H1 (cell line): ENCODE data around the gene CDADC1. TPM values are rescaled to one million over a fixed set of nuclear protein-coding genes. Genes with fewer than 3 reads are reported as not detected.

ENCODE experiments used
- BCL11A ChIP-seq, 2 experiments: IDR thresholded peaks; one replicate each; pipeline ENCODE4 v1.6.1; 2011; ENCODE audit warnings: low read depth in 2 of 2, low read length in 2 of 2, mild to moderate bottlenecking in 2 of 2
- FOSL1 ChIP-seq: IDR thresholded peaks from 2 replicates; pipeline ENCODE4 v1.6.1; 2011; ENCODE audit warnings: mild to moderate bottlenecking, low read depth, low read length, moderate library complexity; ENCODE audit not compliant: insufficient read depth
- HDAC2 ChIP-seq, 2 experiments: fragments of 300-600 bp in 1 of 2; sonication (generic) in 1 of 2; IDR thresholded peaks; 2 replicates each; pipeline ENCODE4 v1.6.1; 2011 to 2012; ENCODE audit warnings: low read depth in 2 of 2, low read length in 2 of 2, mild to moderate bottlenecking in 2 of 2, moderate library complexity in 2 of 2, borderline replicate concordance in 1 of 2, inconsistent platforms in 1 of 2
- KDM4A ChIP-seq: IDR thresholded peaks from one replicate; pipeline ENCODE4 v1.7.1; 2012; ENCODE audit warnings: low read depth, mild to moderate bottlenecking, moderate library complexity, low read length, inconsistent platforms; ENCODE audit not compliant: severe bottlenecking
- RAD21 ChIP-seq, 2 experiments: IDR thresholded peaks in 1 of 2; conservative IDR thresholded peaks in 1 of 2; 2 replicates each; pipeline ENCODE4 v1.6.1; 2011; ENCODE audit warnings: low read depth in 2 of 2, low read length in 2 of 2, improper control_type of control experiment in 1 of 2, inconsistent platforms in 1 of 2, mild to moderate bottlenecking in 1 of 2, moderate library complexity in 1 of 2
- TCF12 ChIP-seq: IDR thresholded peaks from 2 replicates; pipeline ENCODE4 v1.6.1; 2011; ENCODE audit warnings: low read depth, mild to moderate bottlenecking, low read length
- polyA plus RNA-seq, 7 experiments: library from polyadenylated mRNA; depleted of rRNA in 3 of 7; stranded (reverse) in 5 of 7; unstranded in 2 of 7; fragments of >200 nt in 5 of 7; fragments of 200-250 nt in 2 of 7; gene quantifications; 1 replicate in 5 of 7; 2 replicates in 1 of 7; 4 replicates in 1 of 7; pipeline versions ENCODE4 v1.2.1 to v1.2.3, GENCODE V29; 2011 to 2013; ENCODE audit warnings: missing spikeins in 2 of 7, mixed read lengths in 2 of 7
- total RNA-seq: library from RNA; stranded (reverse); fragmentation: NEBNext Ultra II Directional; extraction: Animal tissue kit (Norgen Biotek cat#: 25700); gene quantifications from 2 replicates; pipeline ENCODE4 v1.2.1, GENCODE V29; 2021
- TF ChIP-seq, protein P1 (sequence below), 3 experiments: IDR thresholded peaks; 1 replicate in 2 of 3; 2 replicates in 1 of 3; pipeline versions ENCODE4 v1.5.1 to v1.6.1; 2011; ENCODE audit warnings: low read length in 3 of 3, mild to moderate bottlenecking in 3 of 3, inconsistent platforms in 2 of 3, low read depth in 1 of 3, moderate library complexity in 1 of 3; ENCODE audit not compliant: insufficient read depth in 1 of 3; ENCODE audit errors: control extremely low read depth in 1 of 3

CDADC1 gene
- total and polyA plus RNA-seq, 2 of the 8 experiments (the other 6 are each of a cell fraction or from before 2014, with no cell fraction given): 0.98 to 2.7 TPM

GRCh38 chr13:49330546-49330864, 82.8 kb downstream of the CDADC1 start (continued):
- TF ChIP-seq, protein P1, sequence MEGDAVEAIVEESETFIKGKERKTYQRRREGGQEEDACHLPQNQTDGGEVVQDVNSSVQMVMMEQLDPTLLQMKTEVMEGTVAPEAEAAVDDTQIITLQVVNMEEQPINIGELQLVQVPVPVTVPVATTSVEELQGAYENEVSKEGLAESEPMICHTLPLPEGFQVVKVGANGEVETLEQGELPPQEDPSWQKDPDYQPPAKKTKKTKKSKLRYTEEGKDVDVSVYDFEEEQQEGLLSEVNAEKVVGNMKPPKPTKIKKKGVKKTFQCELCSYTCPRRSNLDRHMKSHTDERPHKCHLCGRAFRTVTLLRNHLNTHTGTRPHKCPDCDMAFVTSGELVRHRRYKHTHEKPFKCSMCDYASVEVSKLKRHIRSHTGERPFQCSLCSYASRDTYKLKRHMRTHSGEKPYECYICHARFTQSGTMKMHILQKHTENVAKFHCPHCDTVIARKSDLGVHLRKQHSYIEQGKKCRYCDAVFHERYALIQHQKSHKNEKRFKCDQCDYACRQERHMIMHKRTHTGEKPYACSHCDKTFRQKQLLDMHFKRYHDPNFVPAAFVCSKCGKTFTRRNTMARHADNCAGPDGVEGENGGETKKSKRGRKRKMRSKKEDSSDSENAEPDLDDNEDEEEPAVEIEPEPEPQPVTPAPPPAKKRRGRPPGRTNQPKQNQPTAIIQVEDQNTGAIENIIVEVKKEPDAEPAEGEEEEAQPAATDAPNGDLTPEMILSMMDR (IDR thresholded peaks at IDR 0.05; ENCODE audit: control extremely low read depth in 1 of 3, insufficient read depth in 1 of 3, low read depth in 1 of 3, low read length in 3 of 3): no peak
- no peak for TF ChIP-seq TCF12
- TF ChIP-seq BCL11A (IDR thresholded peaks at IDR 0.05; ENCODE audit: low read depth in 2 of 2, low read length in 2 of 2): no peak
- no peak for TF ChIP-seq KDM4A
- no peak for TF ChIP-seq HDAC2 (IDR thresholded peaks at IDR 0.05; ENCODE audit: borderline replicate concordance in 1 of 2, low read depth in 2 of 2, low read length in 2 of 2)
- TF ChIP-seq RAD21 (IDR thresholded peaks at IDR 0.05 in 1 of 2, conservative IDR thresholded peaks at IDR 0.05 in 1 of 2; ENCODE audit: low read depth in 2 of 2, low read length in 2 of 2): no peak
- TF ChIP-seq FOSL1: no peak
